Measurements from ENCODE around the gene FSTL3. TPM values are rescaled to one million over a fixed set of nuclear protein-coding genes. Genes with fewer than 3 reads are reported as not detected.

FSTL3 gene
- total RNA-seq, 4 donors from 2014 or later = 115 to 226 (median 217) TPM

DNA sequence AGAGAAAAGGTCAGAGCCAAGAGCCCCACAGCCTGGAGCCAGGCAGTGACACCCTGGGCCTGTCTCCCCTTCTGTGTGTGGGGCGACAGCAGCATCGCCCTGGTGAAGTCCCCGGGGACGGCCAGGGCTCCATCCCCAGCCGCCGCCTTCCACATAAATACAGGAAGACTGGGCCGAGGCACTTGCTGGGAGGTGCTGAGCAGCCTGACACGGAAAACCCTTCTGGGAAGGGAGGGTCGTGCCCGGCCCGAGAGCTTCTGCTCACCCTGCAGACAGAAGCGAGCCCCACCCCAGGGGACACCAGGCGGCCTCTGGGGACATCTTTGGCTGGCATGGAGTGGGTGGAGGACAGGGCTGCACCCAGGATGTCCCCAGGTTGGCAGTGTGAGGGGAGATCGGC, 31.4 kb upstream of the FSTL3 start:
- WGBS = 76% methylated on average over 12 of the region's 14 CpGs
- no peak for DNase-seq (ENCODE audit: extremely low spot score)
- Histone ChIP-seq H3K4me3 (no peak overlapping the region), H3K4me1 (peaks cover 0 to 8% (median 6%) of the 10 kb centered on the region in 4 donors), H3K9me3 (no peaks in the 10 kb centered on the region), H3K36me3 (peaks cover 34 to 52% (median 44%) of the 10 kb centered on the region in 4 donors), H3K27me3 (no peaks in the 10 kb centered on the region), H3K27ac (replicated peaks in 1 of 4) (no peak overlapping the region)
- TF ChIP-seq, protein P1, sequence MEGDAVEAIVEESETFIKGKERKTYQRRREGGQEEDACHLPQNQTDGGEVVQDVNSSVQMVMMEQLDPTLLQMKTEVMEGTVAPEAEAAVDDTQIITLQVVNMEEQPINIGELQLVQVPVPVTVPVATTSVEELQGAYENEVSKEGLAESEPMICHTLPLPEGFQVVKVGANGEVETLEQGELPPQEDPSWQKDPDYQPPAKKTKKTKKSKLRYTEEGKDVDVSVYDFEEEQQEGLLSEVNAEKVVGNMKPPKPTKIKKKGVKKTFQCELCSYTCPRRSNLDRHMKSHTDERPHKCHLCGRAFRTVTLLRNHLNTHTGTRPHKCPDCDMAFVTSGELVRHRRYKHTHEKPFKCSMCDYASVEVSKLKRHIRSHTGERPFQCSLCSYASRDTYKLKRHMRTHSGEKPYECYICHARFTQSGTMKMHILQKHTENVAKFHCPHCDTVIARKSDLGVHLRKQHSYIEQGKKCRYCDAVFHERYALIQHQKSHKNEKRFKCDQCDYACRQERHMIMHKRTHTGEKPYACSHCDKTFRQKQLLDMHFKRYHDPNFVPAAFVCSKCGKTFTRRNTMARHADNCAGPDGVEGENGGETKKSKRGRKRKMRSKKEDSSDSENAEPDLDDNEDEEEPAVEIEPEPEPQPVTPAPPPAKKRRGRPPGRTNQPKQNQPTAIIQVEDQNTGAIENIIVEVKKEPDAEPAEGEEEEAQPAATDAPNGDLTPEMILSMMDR (IDR thresholded peaks at IDR 0.05) = no peak
- TF ChIP-seq EP300 (IDR thresholded peaks at IDR 0.05) (no peak), POLR2AphosphoS5 (IDR thresholded peaks at IDR 0.05) (no peak), POLR2A (IDR thresholded peaks at IDR 0.05; ENCODE audit: low read depth) (no peak)
- intact Hi-C loops (cut with DNase I) = no loop called here

- no peak overlapping the region for H3K27ac ChIP-seq (replicated peaks in 1 of 4)
- 84% methylated on average over 8 of the region's 62 CpGs for WGBS
- H3K9me3 ChIP-seq = no peaks in the 10 kb centered on the region
- H3K36me3 ChIP-seq = peaks cover 42 to 66% (median 55%) of the 10 kb centered on the region in 4 donors
- TF ChIP-seq EP300 (IDR thresholded peaks at IDR 0.05) (no peak), POLR2A (IDR thresholded peaks at IDR 0.05; ENCODE audit: low read depth) (no peak), POLR2AphosphoS5 (IDR thresholded peaks at IDR 0.05) (no peak)
- TF ChIP-seq, protein P1 (IDR thresholded peaks at IDR 0.05) = no peak
- DNase-seq (ENCODE audit: extremely low spot score) = no peak
- H3K4me3 ChIP-seq = no peak overlapping the region
- no peaks in the 10 kb centered on the region for H3K4me1 ChIP-seq
- no peaks in the 10 kb centered on the region for H3K27me3 ChIP-seq
- intact Hi-C loops (cut with DNase I) = no loop called here
These were observed 30.0 kb upstream of the FSTL3 start for GRCh38 chr19:645912-646778.

- intact Hi-C loops (cut with DNase I) = no loop called here
- no peak overlapping the region for H3K27ac ChIP-seq (replicated peaks in 1 of 4)
- peaks cover 50 to 74% (median 64%) of the 10 kb centered on the region in 4 donors for H3K36me3 ChIP-seq
- peaks cover 0 to under 1% (median 0%) of the 10 kb centered on the region in 4 donors for H3K4me1 ChIP-seq
- 92% methylated on average over 32 of the region's 48 CpGs for WGBS
- no peak for DNase-seq (ENCODE audit: extremely low spot score)
- H3K27me3 ChIP-seq = no peaks in the 10 kb centered on the region
- H3K4me3 ChIP-seq = no peak overlapping the region
- TF ChIP-seq, protein P1 (IDR thresholded peaks at IDR 0.05) = no peak
- TF ChIP-seq POLR2AphosphoS5 (IDR thresholded peaks at IDR 0.05) (no peak), POLR2A (IDR thresholded peaks at IDR 0.05; ENCODE audit: low read depth) (no peak), EP300 (IDR thresholded peaks at IDR 0.05) (no peak)
- H3K9me3 ChIP-seq = no peaks in the 10 kb centered on the region
These were observed 29.2 kb upstream of the FSTL3 start for GRCh38 chr19:646779-647565.

DNA sequence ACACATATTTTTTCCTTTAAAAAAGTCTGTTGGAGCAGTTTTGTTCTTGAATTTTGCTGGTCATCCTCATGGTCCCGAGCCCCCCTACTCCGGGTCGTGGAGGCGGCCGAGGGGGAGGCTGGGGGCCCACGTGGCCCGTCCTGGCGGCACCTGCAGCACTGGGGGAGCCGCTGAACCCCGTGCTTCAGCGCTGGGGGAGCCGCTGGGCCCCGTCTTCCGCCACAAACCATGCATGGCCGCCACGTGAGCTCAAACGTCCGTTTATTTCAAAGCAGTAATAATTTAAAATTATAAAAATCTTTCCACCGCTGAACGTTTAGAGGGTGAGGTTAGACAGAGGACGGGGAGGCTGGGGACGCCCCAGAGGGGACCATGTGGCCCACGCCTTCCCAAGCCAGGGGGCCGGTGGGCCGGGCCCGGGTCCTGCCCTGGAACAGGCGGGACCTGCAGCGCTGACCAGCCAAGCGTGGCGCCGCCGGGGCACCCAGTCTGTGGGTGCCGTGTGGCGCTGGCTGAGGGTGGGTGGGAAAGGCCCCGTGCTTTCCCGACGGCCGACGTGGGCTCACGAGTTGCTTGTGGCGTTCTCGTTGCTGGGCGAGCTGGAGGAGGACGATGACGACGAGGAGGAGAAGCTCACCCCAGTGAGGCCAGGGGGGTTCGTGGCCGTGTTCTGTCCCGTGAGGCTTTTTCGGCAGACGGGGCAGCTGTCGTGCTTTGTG, 28.5 kb upstream of the FSTL3 start:
- Histone ChIP-seq H3K4me3 (no peak overlapping the region), H3K27me3 (no peaks in the 10 kb centered on the region), H3K36me3 (peaks cover 55 to 82% (median 71%) of the 10 kb centered on the region in 4 donors), H3K9me3 (no peaks in the 10 kb centered on the region), H3K4me1 (peaks cover 0 to 5% (median 0%) of the 10 kb centered on the region in 4 donors), H3K27ac (replicated peaks in 1 of 4) (no peak overlapping the region)
- WGBS = 93% methylated on average over 38 of the region's 52 CpGs
- intact Hi-C loops (cut with DNase I) = no loop called here
- no peak for DNase-seq (ENCODE audit: extremely low spot score)
- no peak for TF ChIP-seq POLR2A (IDR thresholded peaks at IDR 0.05; ENCODE audit: low read depth)
- no peak for TF ChIP-seq POLR2AphosphoS5 (IDR thresholded peaks at IDR 0.05)
- TF ChIP-seq, protein P1 (IDR thresholded peaks at IDR 0.05) = no peak
- no peak for TF ChIP-seq EP300 (IDR thresholded peaks at IDR 0.05)

Data from esophagus muscularis mucosa (tissue), 4 donors.